GM19452 (cell line): Measurements from ENCODE around the gene COLEC11.
"Not testable (repeated sequence)": the region's sequence is repeated elsewhere in the genome, so short reads cannot be mapped to it uniquely, and the experiment has no call there.

Experiments used
- ATAC-seq: cut with Tn5 transposase; IDR thresholded peaks from one replicate; pipeline ENCODE4 v1.9.1; 2021; ENCODE audit not compliant: unreplicated experiment

The COLEC11 gene

GRCh38 chr2:3604991-3605961, 10.4 kb downstream of the COLEC11 start:
- no peak for ATAC-seq

- no peak for ATAC-seq
Measured at GRCh38 chr2:3606028-3606369, 11.1 kb downstream of the COLEC11 start.

- no peak for ATAC-seq
Measured at GRCh38 chr2:3606370-3607201, 11.7 kb downstream of the COLEC11 start.

GRCh38 chr2:3608373-3609278, 13.7 kb downstream of the COLEC11 start:
- ATAC-seq, result no peak

- peak; percentile 53 for ATAC-seq
Measured at GRCh38 chr2:3609279-3609673, 14.4 kb downstream of the COLEC11 start.

GRCh38 chr2:3610415-3610814, 15.5 kb downstream of the COLEC11 start:
- ATAC-seq, result no peak

GRCh38 chr2:3610881-3611505, 16.1 kb downstream of the COLEC11 start:
- ATAC-seq, result no peak

- no peak for ATAC-seq
Measured at GRCh38 chr2:3611589-3611988, 16.7 kb downstream of the COLEC11 start.

GRCh38 chr2:3612639-3613523, 18.0 kb downstream of the COLEC11 start:
- ATAC-seq, result no peak

GRCh38 chr2:3613524-3613905, 18.6 kb downstream of the COLEC11 start:
- ATAC-seq, result no peak

- ATAC-seq, result not testable (repeated sequence)
Measured at GRCh38 chr2:3614743-3615142, 19.8 kb downstream of the COLEC11 start.

GRCh38 chr2:3615541-3616200, 20.8 kb downstream of the COLEC11 start:
- ATAC-seq, result not testable (repeated sequence)

- ATAC-seq, result not testable (repeated sequence)
Measured at GRCh38 chr2:3616435-3617197, 21.7 kb downstream of the COLEC11 start.

- no peak for ATAC-seq
Measured at GRCh38 chr2:3617198-3617890, 22.4 kb downstream of the COLEC11 start.

- no peak for ATAC-seq
Measured at GRCh38 chr2:3618367-3618766, 23.5 kb downstream of the COLEC11 start.

- ATAC-seq, result no peak
Measured at GRCh38 chr2:3619033-3619432, 24.1 kb downstream of the COLEC11 start.

- not testable (repeated sequence) for ATAC-seq
Measured at GRCh38 chr2:3619661-3620060, 24.7 kb downstream of the COLEC11 start.

GRCh38 chr2:3620834-3621233, 25.9 kb downstream of the COLEC11 start:
- ATAC-seq, result no peak
